Fibroblast of gingiva (primary cell): ENCODE data around the gene PLK5.
"Not testable (repeated sequence)": the region's sequence is repeated elsewhere in the genome, so short reads cannot be mapped to it uniquely, and the experiment has no call there.

Source experiments
- DNase-seq: peaks from one replicate; pipeline ENCODE4 v3.0.0-alpha.2; 2011; ENCODE audit warnings: low read depth

The PLK5 gene

DNA sequence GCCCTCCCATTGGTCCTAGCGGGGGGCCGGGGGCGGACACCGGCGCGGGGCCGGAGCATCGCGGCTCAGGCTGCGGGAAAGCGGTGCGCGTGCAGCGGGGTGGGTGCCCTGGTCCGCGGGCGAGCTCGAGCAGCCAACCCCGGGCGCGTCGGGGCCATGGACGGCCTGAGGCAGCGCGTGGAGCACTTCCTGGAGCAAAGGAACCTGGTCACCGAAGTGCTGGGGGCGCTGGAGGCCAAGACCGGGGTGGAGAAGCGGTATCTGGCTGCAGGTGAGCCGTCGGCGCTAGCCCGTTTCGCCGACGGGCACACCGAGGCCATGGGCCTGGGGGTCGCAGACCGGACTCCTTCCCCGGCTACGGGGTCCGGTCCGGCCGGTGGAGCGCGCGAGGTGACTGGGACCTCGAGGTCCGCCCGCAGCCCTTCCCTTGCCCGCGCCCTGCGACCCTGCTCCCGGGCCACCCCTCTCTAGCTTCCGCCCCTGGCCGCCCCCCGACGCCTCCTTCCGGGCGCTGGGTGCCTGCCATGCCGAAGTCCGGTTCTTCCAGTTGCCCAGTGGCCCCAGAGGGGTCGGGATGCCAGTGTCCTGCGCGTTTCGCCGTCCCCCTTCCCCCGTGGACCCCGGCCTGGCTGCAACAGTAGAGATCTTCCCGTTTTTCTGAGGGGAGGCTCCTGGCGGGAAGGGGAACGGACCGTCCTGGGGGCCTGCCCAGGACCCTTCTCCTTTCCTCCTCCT lies 32.6 kb upstream of the PLK5 start, which contains the start of gene REEP6:
TSS of gene REEP6 (plus strand) at position 68 of the 735 bp plus-strand sequence. CDS start at position 157, 89 bp downstream.
- DNase-seq: no peak

GRCh38 chr19:1491849-1492170 lies 32.1 kb upstream of the PLK5 start:
- no peak for DNase-seq

DNA sequence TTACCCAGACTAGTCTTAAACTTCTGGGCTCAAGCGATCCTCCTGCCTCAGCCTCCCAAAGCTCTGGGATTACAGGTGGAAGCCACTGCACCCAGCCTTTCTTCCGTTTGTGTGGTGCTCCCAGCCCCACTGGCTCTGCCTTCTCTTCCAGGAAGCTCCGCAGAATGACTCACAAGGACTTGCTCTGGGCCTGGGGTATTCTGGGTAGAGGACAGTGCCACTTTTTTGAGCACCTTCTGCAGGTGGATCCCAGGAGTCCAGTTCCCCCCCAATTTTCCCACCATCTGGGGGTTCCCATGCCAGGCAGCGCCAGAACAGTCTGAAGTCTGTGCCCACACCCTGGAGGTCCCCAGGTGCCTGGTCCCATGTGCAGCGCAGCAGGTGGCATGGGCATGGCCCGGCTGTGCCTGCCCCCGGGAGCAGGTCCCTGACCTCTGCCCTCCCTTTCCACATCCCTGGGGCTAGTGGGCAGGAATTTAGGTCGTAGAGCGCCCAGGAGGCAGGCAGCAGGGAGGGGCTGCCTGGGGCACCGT lies 31.3 kb upstream of the PLK5 start:
- DNase-seq: no peak

GRCh38 chr19:1494115-1494815 lies 29.6 kb upstream of the PLK5 start:
- no peak for DNase-seq

DNA sequence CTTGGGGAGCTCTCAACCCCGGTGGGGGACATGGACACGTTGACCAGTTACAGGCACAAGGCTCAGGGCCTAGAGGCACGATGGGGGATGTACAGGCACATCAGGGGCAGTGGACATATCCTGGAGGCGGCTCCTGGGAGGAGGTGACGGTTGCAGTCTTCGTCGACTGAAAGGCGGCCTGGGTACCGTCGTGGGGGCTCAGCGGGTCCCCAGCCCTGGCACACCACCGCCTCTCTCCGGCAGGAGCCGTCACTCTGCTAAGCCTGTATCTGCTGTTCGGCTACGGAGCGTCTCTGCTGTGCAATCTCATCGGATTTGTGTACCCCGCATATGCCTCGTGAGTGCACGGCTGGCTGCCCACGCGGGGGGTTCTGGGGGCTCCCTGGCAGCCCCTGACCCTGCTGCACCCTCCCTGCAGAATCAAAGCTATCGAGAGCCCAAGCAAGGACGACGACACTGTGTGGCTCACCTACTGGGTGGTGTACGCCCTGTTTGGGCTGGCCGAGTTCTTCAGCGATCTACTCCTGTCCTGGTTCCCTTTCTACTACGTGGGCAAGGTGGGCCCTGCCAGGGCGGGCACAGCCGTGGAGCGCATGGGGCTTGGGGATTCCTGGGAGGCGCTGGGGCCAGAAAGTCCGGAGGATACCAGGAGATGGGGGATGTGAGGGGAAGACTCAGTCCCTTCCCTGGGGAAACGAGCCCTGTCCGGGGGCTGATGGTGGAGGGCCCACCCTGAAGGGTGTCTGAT lies 28.7 kb upstream of the PLK5 start:
- DNase-seq: no peak

DNA sequence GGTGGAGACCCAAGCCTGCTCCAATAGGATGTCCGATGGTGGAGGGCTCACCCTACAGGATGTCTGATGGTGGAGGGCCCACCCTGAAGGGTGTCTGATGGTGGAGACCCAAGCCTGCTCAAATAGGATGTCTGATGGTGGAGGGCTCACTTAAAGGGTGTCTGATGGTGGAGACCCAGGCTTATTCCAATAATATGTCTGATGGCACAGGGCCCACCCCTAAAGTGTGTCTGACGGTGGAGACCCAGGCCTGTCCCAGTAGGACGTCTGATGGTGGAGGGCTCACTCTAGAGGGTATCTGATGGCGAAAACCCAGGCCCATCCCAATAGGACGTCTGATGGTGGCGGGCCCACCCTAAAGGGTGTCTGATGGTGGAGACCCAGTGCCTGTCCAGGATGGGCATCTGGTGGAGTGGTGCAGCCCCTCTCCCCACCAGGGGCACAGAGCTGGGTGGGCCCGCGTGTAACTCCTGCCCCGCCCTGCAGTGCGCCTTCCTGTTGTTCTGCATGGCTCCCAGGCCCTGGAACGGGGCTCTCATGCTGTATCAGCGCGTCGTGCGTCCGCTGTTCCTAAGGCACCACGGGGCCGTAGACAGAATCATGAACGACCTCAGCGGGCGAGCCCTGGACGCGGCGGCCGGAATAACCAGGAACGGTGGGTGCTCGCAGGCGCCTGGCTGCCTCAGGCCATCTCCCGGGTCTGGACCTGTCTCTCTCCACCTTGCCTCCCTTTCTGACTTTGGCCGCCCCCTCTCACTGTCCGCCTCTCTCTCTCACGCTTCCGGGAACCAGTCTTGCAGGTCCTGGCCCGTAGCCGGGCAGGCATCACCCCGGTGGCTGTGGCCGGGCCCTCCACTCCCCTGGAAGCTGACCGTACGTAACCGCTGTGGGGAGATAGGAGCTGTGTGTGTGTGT lies 27.8 kb upstream of the PLK5 start:
- DNase-seq: no peak

- DNase-seq: no peak
Measured at GRCh38 chr19:1496714-1497577, 26.9 kb upstream of the PLK5 start.

GRCh38 chr19:1497578-1498235 lies 26.2 kb upstream of the PLK5 start:
- no peak for DNase-seq

- not testable (repeated sequence) for DNase-seq
Measured at GRCh38 chr19:1499231-1499630, 24.6 kb upstream of the PLK5 start.

GRCh38 chr19:1501200-1501595 lies 22.7 kb upstream of the PLK5 start:
- DNase-seq: no peak

GRCh38 chr19:1502433-1503088 lies 21.3 kb upstream of the PLK5 start:
- no peak for DNase-seq

GRCh38 chr19:1503089-1503924 lies 20.6 kb upstream of the PLK5 start:
- DNase-seq: no peak

DNA sequence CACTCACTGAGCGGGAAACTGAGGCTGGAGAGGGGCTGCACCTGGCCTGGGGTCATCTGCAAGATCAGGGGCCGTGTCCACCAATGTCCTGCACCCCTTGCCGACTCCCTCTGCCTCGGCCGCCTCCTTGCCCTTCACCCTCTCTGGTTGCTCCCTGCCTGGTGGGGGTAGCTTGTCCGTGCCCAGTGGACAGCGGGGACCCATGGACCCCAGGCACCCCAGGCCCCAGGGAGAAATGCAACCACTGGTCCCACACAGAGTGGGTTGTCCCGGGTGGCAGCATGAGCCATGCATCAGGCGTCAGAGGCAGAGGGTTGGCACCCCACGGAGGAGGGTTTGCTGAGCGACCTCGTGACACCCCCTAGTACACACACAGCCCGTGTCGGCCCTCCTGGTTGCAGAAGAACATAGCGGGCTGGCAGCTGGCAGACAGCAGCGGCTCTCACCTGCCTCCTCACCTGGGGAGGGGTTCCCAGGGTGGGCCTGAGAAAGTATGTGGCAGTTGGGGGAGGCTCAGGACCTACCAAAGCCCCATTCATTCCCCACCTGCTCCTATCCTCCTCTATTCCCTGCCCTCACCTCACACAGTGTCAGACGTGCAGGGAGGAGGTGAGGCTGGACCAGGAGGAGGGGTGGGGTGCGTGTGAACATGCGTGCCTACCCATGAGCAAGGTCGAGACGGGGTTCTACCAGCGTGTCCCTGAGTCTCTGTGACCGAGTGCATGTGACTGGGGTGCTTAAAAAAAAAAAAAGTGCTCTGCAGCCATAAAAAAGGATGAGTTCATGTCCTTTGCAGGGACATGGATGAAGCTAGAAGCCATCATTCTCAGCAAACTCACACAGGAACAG lies 19.7 kb upstream of the PLK5 start:
- DNase-seq: no peak

- no peak for DNase-seq
Measured at GRCh38 chr19:1505012-1505411, 18.9 kb upstream of the PLK5 start.

DNA sequence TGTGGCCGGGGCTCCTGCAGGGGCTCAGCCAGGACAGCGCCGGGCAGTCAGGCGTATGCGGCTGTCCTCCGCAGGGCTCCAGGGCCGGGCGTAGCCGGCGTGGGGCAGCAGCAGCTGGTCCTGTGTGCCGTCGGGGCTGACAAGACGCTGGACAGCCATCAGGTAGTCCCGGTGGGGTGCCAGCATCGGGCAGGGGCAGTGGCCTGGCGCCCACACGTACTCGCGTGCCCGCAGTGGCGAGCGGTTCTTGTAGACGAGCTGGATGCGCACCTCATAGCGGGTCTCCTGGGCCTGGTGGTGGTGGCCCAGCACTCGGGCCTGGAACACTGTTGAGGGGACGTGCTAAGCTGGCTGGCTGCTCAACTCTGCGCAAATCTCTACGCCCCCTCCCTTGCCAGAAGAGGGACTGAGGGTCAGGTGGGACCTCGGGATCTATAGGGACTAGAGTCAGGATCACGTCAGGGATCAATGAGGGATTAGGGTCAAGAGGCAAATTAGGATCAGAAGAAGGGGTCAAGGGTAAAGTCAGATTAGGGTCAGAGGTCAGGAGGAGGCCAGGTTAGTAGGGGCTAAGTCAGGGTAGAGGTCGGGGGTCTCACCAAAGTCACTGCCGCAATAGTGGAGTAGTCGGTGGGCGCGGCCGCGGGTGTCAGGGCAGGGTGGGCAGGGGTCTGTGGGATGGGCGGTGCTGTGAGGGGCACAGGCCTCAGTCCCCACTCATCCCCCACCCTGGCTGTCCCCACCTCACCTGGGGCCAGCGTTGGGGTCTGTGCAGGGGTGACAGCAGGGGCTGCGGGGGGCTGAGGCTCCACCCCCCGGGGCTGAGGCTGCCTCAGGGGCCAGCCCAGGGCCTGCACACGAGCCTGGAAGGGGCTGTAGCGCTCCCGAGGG lies 17.6 kb upstream of the PLK5 start:
- no peak for DNase-seq

DNA sequence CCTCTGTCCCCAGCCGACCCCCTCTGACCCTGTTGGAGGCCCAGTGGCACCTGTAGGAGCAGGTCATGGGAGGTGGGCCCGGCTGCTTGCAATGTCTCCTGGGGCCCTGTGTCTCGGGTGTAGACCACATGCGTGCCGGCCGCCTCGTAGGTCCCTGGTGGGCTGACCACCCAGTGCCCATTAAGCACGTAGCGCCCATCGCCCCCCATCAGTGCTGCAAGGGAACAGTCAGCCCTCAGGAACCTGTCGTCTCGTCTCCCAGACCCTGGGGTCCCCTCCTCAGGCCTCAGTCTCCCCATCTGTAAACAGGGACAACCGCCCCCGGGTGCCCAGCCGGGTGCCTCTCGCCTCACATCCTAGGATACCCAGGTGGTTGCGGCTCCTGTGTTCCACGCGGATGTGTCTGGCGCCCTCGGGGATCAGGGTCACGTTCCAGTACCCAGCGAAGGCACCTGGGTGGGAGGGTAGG lies 16.7 kb upstream of the PLK5 start:
- DNase-seq: no peak
